ENCODE measurements around the gene LIPJ.
A peak's percentile ranks its signal among the peaks of the same experiment; 100 is the strongest.

The LIPJ gene

DNA sequence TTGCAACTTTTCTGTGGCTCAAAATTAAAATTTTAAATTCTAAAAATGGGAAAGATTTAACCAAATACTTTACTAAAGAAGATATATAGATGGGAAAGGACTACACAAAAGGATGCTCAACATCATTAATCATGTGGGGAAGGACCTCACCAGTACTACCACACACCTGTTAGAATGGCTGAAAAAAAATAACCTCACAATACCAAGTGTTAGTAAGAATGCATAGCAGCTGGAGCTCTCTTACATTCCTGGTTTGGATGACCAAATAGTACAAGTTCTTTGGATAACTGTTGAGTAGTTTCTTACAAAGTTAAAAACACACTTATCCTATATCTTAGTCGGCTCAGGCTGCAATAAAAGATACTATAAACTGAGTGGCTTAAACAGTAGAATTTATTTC lies 33.9 kb downstream of the LIPJ start:
- TF ChIP-seq, protein P1, sequence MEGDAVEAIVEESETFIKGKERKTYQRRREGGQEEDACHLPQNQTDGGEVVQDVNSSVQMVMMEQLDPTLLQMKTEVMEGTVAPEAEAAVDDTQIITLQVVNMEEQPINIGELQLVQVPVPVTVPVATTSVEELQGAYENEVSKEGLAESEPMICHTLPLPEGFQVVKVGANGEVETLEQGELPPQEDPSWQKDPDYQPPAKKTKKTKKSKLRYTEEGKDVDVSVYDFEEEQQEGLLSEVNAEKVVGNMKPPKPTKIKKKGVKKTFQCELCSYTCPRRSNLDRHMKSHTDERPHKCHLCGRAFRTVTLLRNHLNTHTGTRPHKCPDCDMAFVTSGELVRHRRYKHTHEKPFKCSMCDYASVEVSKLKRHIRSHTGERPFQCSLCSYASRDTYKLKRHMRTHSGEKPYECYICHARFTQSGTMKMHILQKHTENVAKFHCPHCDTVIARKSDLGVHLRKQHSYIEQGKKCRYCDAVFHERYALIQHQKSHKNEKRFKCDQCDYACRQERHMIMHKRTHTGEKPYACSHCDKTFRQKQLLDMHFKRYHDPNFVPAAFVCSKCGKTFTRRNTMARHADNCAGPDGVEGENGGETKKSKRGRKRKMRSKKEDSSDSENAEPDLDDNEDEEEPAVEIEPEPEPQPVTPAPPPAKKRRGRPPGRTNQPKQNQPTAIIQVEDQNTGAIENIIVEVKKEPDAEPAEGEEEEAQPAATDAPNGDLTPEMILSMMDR (IDR thresholded peaks at IDR 0.05; ENCODE audit: unreplicated experiment in 3 of 3), result no peak
- H3K27ac Mint-ChIP-seq, result no peak overlapping the region
- no peaks in the 10 kb centered on the region for H3K36me3 Mint-ChIP-seq (ENCODE audit: low read depth)
- peaks cover 3% of the 10 kb centered on the region for H3K9me3 Mint-ChIP-seq
- H3K27me3 Mint-ChIP-seq (ENCODE audit: low read depth), result no peaks in the 10 kb centered on the region
- H3K4me3 Mint-ChIP-seq, result no peak overlapping the region
- H3K4me1 Mint-ChIP-seq, result no peaks in the 10 kb centered on the region

DNA sequence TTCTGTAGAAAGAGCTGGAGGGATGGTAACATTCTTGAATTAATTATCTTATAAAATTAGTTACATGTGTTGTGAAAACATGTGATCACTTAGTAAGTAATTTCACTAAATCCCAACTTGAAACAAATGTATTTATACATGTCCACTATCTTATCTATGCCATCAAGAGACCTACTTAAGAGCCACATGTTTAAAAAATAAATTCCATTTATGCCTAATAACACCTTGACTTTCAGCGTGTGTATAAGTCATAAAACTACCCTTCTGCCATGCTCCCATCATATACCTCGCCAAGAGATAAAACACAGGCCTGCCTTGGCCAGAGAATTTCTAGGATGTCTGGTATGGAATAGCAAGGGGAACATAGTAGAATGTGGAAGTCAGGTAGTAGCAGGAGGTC lies 37.3 kb downstream of the LIPJ start:
- peaks cover 5% of the 10 kb centered on the region for H3K9me3 Mint-ChIP-seq
- no peaks in the 10 kb centered on the region for H3K4me1 Mint-ChIP-seq
- no peaks in the 10 kb centered on the region for H3K27me3 Mint-ChIP-seq (ENCODE audit: low read depth)
- no peak overlapping the region for H3K27ac Mint-ChIP-seq
- no peaks in the 10 kb centered on the region for H3K36me3 Mint-ChIP-seq (ENCODE audit: low read depth)
- TF ChIP-seq, protein P1 (IDR thresholded peaks at IDR 0.05; ENCODE audit: unreplicated experiment in 3 of 3), result no peak
- no peak overlapping the region for H3K4me3 Mint-ChIP-seq

DNA sequence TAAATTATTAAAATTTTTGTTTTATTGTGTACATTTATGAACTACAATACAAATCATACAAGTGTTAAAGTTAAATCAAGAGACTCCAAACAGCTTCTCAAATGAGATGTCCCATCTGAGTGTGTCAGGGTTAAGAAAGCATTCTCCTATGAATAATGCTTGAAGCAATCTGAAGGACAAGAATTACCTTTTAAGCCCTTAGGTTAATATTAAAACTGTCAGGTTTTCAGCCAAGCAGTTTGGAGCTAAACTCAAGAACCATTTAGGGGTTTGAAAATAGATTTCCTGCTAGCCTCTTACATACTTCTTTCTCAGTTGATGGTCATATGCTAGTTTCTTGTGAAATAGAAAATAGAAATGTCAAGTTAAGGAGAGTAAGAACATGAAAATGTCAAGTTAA lies 38.3 kb downstream of the LIPJ start:
- H3K36me3 Mint-ChIP-seq (ENCODE audit: low read depth), result no peaks in the 10 kb centered on the region

DNA sequence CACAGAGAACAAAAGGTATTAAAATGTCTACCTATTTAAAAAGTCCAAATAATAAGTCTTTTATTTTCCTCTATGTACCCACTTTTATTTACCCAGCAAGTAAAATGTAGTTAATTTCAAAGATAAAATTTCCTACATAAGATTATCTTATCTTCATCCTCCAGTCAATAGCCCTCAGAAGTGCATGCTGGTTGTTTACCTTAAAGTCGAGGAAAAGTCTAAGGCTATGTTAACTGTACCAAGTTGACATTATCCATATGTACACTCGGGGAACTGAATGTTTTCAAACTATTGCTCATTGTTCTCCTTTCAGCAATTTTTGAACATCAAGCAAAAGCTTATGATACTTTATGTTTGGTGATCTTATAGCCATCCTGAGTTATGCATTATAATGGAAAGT lies 53.6 kb downstream of the LIPJ start:
- Mint-ChIP-seq H3K27ac (no peak overlapping the region), H3K9me3 (peaks cover 31% of the 10 kb centered on the region), H3K36me3 (ENCODE audit: low read depth) (peaks cover 5% of the 10 kb centered on the region), H3K4me1 (no peaks in the 10 kb centered on the region), H3K27me3 (ENCODE audit: low read depth) (no peaks in the 10 kb centered on the region), H3K4me3 (no peak overlapping the region)
- TF ChIP-seq, protein P1 (IDR thresholded peaks at IDR 0.05; ENCODE audit: unreplicated experiment in 3 of 3), result no peak

More for the DNA sequence above, 38.3 kb downstream of the LIPJ start:
- Mint-ChIP-seq H3K27me3 (ENCODE audit: low read depth) (no peaks in the 10 kb centered on the region), H3K27ac (peak overlapping the region in 2 of 3 experiments; percentile 9 to 53), H3K4me1 (no peaks in the 10 kb centered on the region), H3K9me3 (peaks cover 5% of the 10 kb centered on the region), H3K4me3 (no peak overlapping the region)
- TF ChIP-seq, protein P1 (IDR thresholded peaks at IDR 0.05; ENCODE audit: unreplicated experiment in 3 of 3), result no peak

DNA sequence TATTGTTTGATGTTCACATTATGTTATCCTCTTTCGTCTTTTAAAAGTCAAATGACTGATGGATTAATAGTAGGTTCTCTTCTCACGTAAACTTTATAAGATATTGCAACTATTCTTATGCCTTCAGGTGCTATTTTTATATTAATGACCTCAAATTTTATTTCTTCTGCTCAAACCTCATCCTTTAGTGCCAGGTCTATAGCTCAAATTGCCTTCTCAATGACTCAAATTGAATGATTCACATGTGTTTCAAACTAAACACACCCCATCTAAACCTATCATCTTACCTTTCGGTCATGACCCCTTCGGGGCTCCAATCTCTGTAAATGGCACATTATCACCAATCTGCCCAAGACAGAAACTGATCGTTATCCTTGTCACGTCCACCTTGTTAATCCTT lies 55.6 kb downstream of the LIPJ start:
- no peak overlapping the region for H3K4me3 Mint-ChIP-seq
- no peaks in the 10 kb centered on the region for H3K4me1 Mint-ChIP-seq
- TF ChIP-seq, protein P1 (IDR thresholded peaks at IDR 0.05; ENCODE audit: unreplicated experiment in 3 of 3), result no peak
- H3K9me3 Mint-ChIP-seq, result peaks cover 18% of the 10 kb centered on the region
- H3K36me3 Mint-ChIP-seq (ENCODE audit: low read depth), result peaks cover 5% of the 10 kb centered on the region
- H3K27me3 Mint-ChIP-seq (ENCODE audit: low read depth), result peaks cover 3% of the 10 kb centered on the region
- H3K27ac Mint-ChIP-seq, result no peak overlapping the region

DNA sequence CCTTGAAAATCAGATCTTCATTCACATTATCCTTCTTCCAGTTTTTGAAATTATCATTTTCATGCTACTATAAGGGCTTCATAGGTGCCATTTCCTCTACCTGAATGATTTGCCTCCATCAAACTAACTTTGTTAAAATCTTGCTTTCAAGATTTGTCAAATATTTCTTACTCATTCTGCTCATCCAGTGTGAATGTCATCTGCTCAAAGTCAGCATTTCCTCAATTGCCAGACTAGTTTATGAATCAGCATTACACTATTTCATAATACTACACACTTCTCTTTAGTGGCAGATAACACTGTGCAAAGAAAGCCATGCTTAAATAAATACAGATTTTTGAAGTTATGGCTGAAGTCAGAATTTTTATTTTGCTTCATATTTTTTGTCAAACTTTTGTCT lies 56.4 kb downstream of the LIPJ start:
- TF ChIP-seq, protein P1 (IDR thresholded peaks at IDR 0.05; ENCODE audit: unreplicated experiment in 3 of 3), result no peak
- Mint-ChIP-seq H3K4me3 (no peak overlapping the region), H3K27me3 (ENCODE audit: low read depth) (peaks cover 5% of the 10 kb centered on the region), H3K27ac (no peak overlapping the region), H3K4me1 (no peaks in the 10 kb centered on the region), H3K36me3 (ENCODE audit: low read depth) (peaks cover 5% of the 10 kb centered on the region), H3K9me3 (peaks cover 11% of the 10 kb centered on the region)

Measured in nephron (organoid).